ENCODE measurements around the gene NINL.

Gene NINL

DNA sequence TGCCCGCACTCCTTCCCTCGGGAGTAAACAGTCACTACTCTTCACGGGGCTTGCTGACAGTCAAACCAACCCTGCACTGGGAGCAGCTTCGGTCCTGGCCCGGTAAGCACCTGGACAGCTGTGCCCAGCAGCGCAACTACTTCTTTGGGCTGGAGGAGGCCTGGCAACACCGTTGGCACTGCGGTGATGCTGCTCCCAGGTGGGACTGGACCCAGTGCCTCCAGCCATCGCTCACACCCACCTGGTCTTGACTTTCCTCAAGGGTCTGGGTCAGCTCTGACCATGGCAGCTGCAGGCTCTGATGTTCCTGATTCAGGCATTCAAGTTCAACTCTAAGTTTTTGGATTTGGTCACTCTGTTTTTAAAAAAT is 124.1 kb downstream of the NINL start:
- TF ChIP-seq, protein P1, sequence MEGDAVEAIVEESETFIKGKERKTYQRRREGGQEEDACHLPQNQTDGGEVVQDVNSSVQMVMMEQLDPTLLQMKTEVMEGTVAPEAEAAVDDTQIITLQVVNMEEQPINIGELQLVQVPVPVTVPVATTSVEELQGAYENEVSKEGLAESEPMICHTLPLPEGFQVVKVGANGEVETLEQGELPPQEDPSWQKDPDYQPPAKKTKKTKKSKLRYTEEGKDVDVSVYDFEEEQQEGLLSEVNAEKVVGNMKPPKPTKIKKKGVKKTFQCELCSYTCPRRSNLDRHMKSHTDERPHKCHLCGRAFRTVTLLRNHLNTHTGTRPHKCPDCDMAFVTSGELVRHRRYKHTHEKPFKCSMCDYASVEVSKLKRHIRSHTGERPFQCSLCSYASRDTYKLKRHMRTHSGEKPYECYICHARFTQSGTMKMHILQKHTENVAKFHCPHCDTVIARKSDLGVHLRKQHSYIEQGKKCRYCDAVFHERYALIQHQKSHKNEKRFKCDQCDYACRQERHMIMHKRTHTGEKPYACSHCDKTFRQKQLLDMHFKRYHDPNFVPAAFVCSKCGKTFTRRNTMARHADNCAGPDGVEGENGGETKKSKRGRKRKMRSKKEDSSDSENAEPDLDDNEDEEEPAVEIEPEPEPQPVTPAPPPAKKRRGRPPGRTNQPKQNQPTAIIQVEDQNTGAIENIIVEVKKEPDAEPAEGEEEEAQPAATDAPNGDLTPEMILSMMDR (IDR thresholded peaks at IDR 0.05): no peak
- Histone ChIP-seq H3K4me1 (no peaks in the 10 kb centered on the region), H3K9me3 (ENCODE audit: control insufficient read depth, low read length) (no peaks in the 10 kb centered on the region), H3K36me3 (ENCODE audit: control insufficient read depth, insufficient read depth, low read length) (no peaks in the 10 kb centered on the region), H2AFZ (no peak overlapping the region), H3K27ac (no peak overlapping the region), H3K4me2 (ENCODE audit: low read length) (no peak overlapping the region), H3K4me3 (ENCODE audit: low read depth, low read length) (no peak overlapping the region), H3K79me2 (no peaks in the 10 kb centered on the region), H3K27me3 (ENCODE audit: control insufficient read depth, insufficient read depth, low read length) (no peaks in the 10 kb centered on the region), H3K9ac (no peak overlapping the region)

DNA sequence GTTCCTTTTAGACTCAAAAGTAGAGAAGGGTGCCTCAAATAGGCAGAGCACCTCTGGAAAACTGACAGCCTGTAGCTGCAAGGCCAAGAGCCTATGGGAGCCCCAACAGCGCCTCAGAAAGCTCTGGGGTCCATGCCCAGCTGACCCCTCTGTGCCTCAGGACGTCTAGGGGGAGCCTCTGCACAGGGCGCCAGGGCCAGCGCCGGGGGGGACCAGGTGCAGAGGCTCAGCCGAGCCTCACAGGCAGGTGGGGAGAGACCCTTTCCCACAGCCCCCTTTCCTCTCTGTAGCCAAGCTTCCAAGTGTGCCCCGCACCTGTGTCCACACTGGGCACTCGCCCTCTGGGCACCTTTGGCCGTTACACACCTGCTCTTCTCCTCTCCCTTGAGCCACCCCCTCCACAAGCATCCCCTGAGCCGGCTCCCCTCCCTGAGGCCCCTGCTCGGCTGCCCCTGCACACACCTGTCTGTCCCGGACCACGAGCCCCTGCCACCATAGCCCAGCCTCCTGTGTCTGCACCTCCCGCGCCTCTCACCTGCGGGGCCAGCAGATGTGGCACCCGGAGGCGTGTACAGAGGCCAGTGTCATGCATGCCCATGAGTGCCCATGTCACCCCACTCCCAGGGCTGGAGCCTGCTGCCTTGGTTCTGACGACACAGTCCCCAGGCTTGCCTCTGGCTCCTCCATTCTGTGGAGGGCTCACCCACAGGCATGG is 124.6 kb downstream of the NINL start:
- no peak overlapping the region for H2AFZ ChIP-seq

DNA sequence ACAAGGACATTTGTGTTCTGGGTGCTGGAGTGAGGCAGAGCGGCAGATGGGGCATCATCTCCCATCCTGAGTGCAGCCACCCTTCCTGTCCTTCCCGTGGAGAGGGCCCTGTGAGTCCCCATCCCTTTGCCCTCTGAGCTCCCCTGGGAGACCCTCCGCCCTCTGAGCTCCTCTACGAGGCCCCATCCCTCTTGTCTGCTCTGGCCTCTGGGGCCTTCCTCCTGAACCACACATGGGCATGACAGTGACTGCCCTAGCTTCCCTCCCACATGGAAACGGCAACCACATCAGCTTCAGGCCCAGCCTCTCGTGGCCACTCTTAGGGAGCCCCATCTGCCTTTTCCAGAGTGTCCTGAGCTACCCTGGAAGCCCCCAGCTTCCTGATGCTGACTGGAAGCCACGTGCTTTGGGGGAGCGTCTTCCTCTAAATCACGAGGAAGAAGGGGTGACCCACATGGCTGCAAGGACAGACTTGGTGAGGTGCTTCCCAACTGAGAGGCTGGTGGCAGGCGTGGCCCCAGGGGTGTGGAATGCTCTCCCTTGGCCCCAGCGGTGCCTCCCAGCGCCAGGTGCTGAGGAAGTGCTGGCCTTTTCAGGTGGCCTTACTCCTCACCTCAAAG is 125.3 kb downstream of the NINL start:
- Histone ChIP-seq H3K4me2 (ENCODE audit: low read length) (no peak overlapping the region), H2AFZ (no peak overlapping the region), H3K36me3 (ENCODE audit: control insufficient read depth, insufficient read depth, low read length) (no peaks in the 10 kb centered on the region), H3K79me2 (no peaks in the 10 kb centered on the region), H3K27ac (no peak overlapping the region), H3K9ac (no peak overlapping the region), H3K27me3 (ENCODE audit: control insufficient read depth, insufficient read depth, low read length) (no peaks in the 10 kb centered on the region), H3K4me1 (no peaks in the 10 kb centered on the region), H3K9me3 (ENCODE audit: control insufficient read depth, low read length) (no peaks in the 10 kb centered on the region), H3K4me3 (ENCODE audit: low read depth, low read length) (no peak overlapping the region)
- TF ChIP-seq, protein P1 (IDR thresholded peaks at IDR 0.05): no peak

More for the DNA sequence above, 124.6 kb downstream of the NINL start:
- TF ChIP-seq, protein P1 (IDR thresholded peaks at IDR 0.05): no peak
- no peak overlapping the region for H3K9ac ChIP-seq
- H3K27ac ChIP-seq: no peak overlapping the region
- H3K79me2 ChIP-seq: no peaks in the 10 kb centered on the region
- no peak overlapping the region for H3K4me2 ChIP-seq (ENCODE audit: low read length)
- no peak overlapping the region for H3K4me3 ChIP-seq (ENCODE audit: low read depth, low read length)
- H3K9me3 ChIP-seq (ENCODE audit: control insufficient read depth, low read length): no peaks in the 10 kb centered on the region
- no peaks in the 10 kb centered on the region for H3K36me3 ChIP-seq (ENCODE audit: control insufficient read depth, insufficient read depth, low read length)
- H3K27me3 ChIP-seq (ENCODE audit: control insufficient read depth, insufficient read depth, low read length): no peaks in the 10 kb centered on the region
- no peaks in the 10 kb centered on the region for H3K4me1 ChIP-seq

DNA sequence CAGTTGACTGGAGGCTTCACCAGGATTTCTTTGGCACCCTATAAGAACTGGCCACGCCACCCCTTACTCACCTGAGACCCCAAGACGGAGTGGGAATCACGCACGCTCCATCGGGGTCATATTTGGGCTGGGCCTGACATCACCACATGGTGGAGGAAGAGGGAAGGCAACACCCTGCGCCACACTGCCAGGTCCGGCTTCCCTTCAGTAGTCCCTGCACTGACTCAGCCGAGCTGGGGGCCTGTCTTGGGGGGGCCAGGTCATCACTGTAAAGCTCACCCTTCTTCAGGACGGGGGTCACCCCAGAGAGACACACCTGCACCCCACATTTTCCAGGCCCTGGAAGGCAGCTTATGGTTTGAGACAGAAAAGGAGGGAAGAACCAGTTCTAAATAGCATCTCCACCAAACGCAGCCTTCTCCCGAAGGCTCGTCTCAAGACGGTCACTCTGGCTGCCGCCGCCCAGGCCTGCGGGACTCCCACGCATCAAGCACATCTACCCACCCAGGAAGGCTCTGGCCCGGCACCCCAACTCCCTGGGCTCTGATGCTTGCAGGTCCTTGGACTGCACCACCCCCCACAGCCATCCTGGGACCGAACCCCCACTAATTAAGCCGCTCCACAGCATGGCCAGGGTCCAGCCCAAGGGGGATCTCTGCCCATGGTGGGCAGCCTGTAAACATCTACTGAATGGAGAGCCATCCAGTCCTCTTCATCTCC is 126.1 kb downstream of the NINL start:
- H3K4me1 ChIP-seq: no peaks in the 10 kb centered on the region
- H3K27me3 ChIP-seq (ENCODE audit: control insufficient read depth, insufficient read depth, low read length): no peaks in the 10 kb centered on the region
- H3K9ac ChIP-seq: no peak overlapping the region
- no peak overlapping the region for H3K4me3 ChIP-seq (ENCODE audit: low read depth, low read length)
- no peaks in the 10 kb centered on the region for H3K79me2 ChIP-seq
- TF ChIP-seq, protein P1 (IDR thresholded peaks at IDR 0.05): no peak
- no peaks in the 10 kb centered on the region for H3K36me3 ChIP-seq (ENCODE audit: control insufficient read depth, insufficient read depth, low read length)
- H3K4me2 ChIP-seq (ENCODE audit: low read length): no peak overlapping the region
- H2AFZ ChIP-seq: no peak overlapping the region
- H3K27ac ChIP-seq: no peak overlapping the region
- H3K9me3 ChIP-seq (ENCODE audit: control insufficient read depth, low read length): no peaks in the 10 kb centered on the region

Data from parathyroid adenoma (tissue), 2 donors.